Superior temporal gyrus (tissue), 1 donor: ENCODE data around the gene MSH2.
"Not testable (repeated sequence)": the region's sequence is repeated elsewhere in the genome, so short reads cannot be mapped to it uniquely, and the experiment has no call there.

Experiments
- DNase-seq: peaks from one replicate; pipeline ENCODE4 v3.0.0-alpha.2; 2016; ENCODE audit errors: extremely low spot score

MSH2 gene

GRCh38 chr2:47483191-47483590 is 80.2 kb downstream of the MSH2 start:
- no peak for DNase-seq

- no peak for DNase-seq
These were observed 81.4 kb downstream of the MSH2 start for GRCh38 chr2:47484396-47484795.

- no peak for DNase-seq
These were observed 82.2 kb downstream of the MSH2 start for GRCh38 chr2:47485177-47485576.

- DNase-seq: no peak
These were observed 82.9 kb downstream of the MSH2 start for GRCh38 chr2:47485751-47486300.

GRCh38 chr2:47486841-47487497 is 84.0 kb downstream of the MSH2 start:
- DNase-seq: peak; percentile 39

GRCh38 chr2:47487498-47487875 is 84.5 kb downstream of the MSH2 start:
- no peak for DNase-seq

GRCh38 chr2:47488870-47489584 is 86.1 kb downstream of the MSH2 start:
- no peak for DNase-seq

- DNase-seq: no peak
These were observed 87.5 kb downstream of the MSH2 start for GRCh38 chr2:47490406-47490805.

GRCh38 chr2:47493317-47494035 is 90.5 kb downstream of the MSH2 start:
- DNase-seq: no peak

- DNase-seq: no peak
These were observed 91.5 kb downstream of the MSH2 start for GRCh38 chr2:47494267-47495130.

GRCh38 chr2:47497843-47498460 is 95.0 kb downstream of the MSH2 start:
- no peak for DNase-seq

GRCh38 chr2:47499093-47499492 is 96.1 kb downstream of the MSH2 start:
- DNase-seq: no peak

- DNase-seq: no peak
These were observed 96.8 kb downstream of the MSH2 start for GRCh38 chr2:47499621-47500309.

GRCh38 chr2:47501374-47502200 is 98.6 kb downstream of the MSH2 start:
- DNase-seq: no peak

GRCh38 chr2:47502498-47502897 is 99.5 kb downstream of the MSH2 start:
- not testable (repeated sequence) for DNase-seq

GRCh38 chr2:47503481-47504070 is 100.6 kb downstream of the MSH2 start:
- DNase-seq: no peak

- no peak for DNase-seq
These were observed 101.3 kb downstream of the MSH2 start for GRCh38 chr2:47504174-47504810.

GRCh38 chr2:47506024-47506423 is 103.1 kb downstream of the MSH2 start:
- no peak for DNase-seq

GRCh38 chr2:47506436-47506835 is 103.5 kb downstream of the MSH2 start:
- no peak for DNase-seq
